ENCODE data around the gene CIZ1.

Gene CIZ1

GRCh38 chr9:128201441-128202369 is 10.3 kb upstream of the CIZ1 start:
- Histone ChIP-seq H3K36me3 (ENCODE audit: control insufficient read depth in 4 of 4, insufficient read depth in 4 of 4, low read length in 3 of 4) (no peaks in the 10 kb centered on the region), H3K9me3 (ENCODE audit: control extremely low read depth in 1 of 5, control insufficient read depth in 4 of 5, insufficient read depth in 2 of 5, low read depth in 1 of 5, low read length in 4 of 5) (no peaks in the 10 kb centered on the region), H3K4me3 (ENCODE audit: control insufficient read depth in 1 of 7, extremely low read depth in 1 of 7, insufficient read depth in 4 of 7, low read depth in 2 of 7, low read length in 6 of 7) (no peak overlapping the region), H3K4me1 (ENCODE audit: control extremely low read depth in 1 of 4, control insufficient read depth in 4 of 4, insufficient read depth in 4 of 4, low read length in 3 of 4) (peaks cover 0 to 26% (median 14%) of the 10 kb centered on the region in 4 experiments), H3K27ac (ENCODE audit: insufficient read depth in 1 of 2, low read depth in 1 of 2, low read length in 2 of 2, poor library complexity in 1 of 2, severe bottlenecking in 2 of 2) (no peak overlapping the region), H3K27me3 (replicated peaks in 2 of 5; ENCODE audit: control insufficient read depth in 4 of 5, insufficient read depth in 5 of 5, low read length in 4 of 5) (no peaks in the 10 kb centered on the region)
- WGBS (ENCODE audit: insufficient coverage), result 98% methylated on average over 10 of the region's 13 CpGs
- ChIA-PET POLR2A (no interaction called here), CTCF (interaction anchor here (0.9 to 7.1 kb wide), 2 partner anchors 9 to 12 kb away, joined by 3 to 27 read pairs; partner anchors contain the start of gene CIZ1)
- no peak for DNase-seq

- no peaks in the 10 kb centered on the region for H3K9me3 ChIP-seq (ENCODE audit: control extremely low read depth in 1 of 5, control insufficient read depth in 4 of 5, insufficient read depth in 2 of 5, low read depth in 1 of 5, low read length in 4 of 5)
- no peak for DNase-seq
- peaks cover 0 to 10% (median 2%) of the 10 kb centered on the region in 4 experiments for H3K36me3 ChIP-seq (ENCODE audit: control insufficient read depth in 4 of 4, insufficient read depth in 4 of 4, low read length in 3 of 4)
- 89% methylated on average over 13 of the region's 14 CpGs for WGBS (ENCODE audit: insufficient coverage)
- no peak overlapping the region for H3K4me3 ChIP-seq (ENCODE audit: control insufficient read depth in 1 of 7, extremely low read depth in 1 of 7, insufficient read depth in 4 of 7, low read depth in 2 of 7, low read length in 6 of 7)
- no peaks in the 10 kb centered on the region for H3K27me3 ChIP-seq (replicated peaks in 2 of 5; ENCODE audit: control insufficient read depth in 4 of 5, insufficient read depth in 5 of 5, low read length in 4 of 5)
- no peak overlapping the region for H3K27ac ChIP-seq (ENCODE audit: insufficient read depth in 1 of 2, low read depth in 1 of 2, low read length in 2 of 2, poor library complexity in 1 of 2, severe bottlenecking in 2 of 2)
- ChIA-PET CTCF (interaction anchor here (0.9 kb wide), 1 partner anchor 7 kb away, joined by 3 read pairs; no protein-coding TSS in a partner anchor), POLR2A (no interaction called here)
- H3K4me1 ChIP-seq (ENCODE audit: control extremely low read depth in 1 of 4, control insufficient read depth in 4 of 4, insufficient read depth in 4 of 4, low read length in 3 of 4), result peaks cover 0 to 37% (median 26%) of the 10 kb centered on the region in 4 experiments
Observed at GRCh38 chr9:128193469-128194096, 2.2 kb upstream of the CIZ1 start.

- peak; percentile 76 to 90 (median 87) for DNase-seq
- H3K27me3 ChIP-seq (replicated peaks in 2 of 5; ENCODE audit: control insufficient read depth in 4 of 5, insufficient read depth in 5 of 5, low read length in 4 of 5), result no peaks in the 10 kb centered on the region
- POLR2A ChIA-PET, result no interaction called here
- CTCF ChIA-PET, result interaction anchor here (0.9 to 1.5 kb wide), 2 partner anchors 8 to 17 kb away, joined by 3 to 4 read pairs; no protein-coding TSS in a partner anchor
- peaks cover 0 to 10% (median 7%) of the 10 kb centered on the region in 4 experiments for H3K36me3 ChIP-seq (ENCODE audit: control insufficient read depth in 4 of 4, insufficient read depth in 4 of 4, low read length in 3 of 4)
- no peaks in the 10 kb centered on the region for H3K9me3 ChIP-seq (ENCODE audit: control extremely low read depth in 1 of 5, control insufficient read depth in 4 of 5, insufficient read depth in 2 of 5, low read depth in 1 of 5, low read length in 4 of 5)
- whole genome bisulfite sequencing (ENCODE audit: insufficient coverage), result 27% methylated on average over 46 of the region's 56 CpGs
- H3K27ac ChIP-seq (ENCODE audit: insufficient read depth in 1 of 2, low read depth in 1 of 2, low read length in 2 of 2, poor library complexity in 1 of 2, severe bottlenecking in 2 of 2), result no peak overlapping the region
- peaks cover 0 to 37% (median 26%) of the 10 kb centered on the region in 4 experiments for H3K4me1 ChIP-seq (ENCODE audit: control extremely low read depth in 1 of 4, control insufficient read depth in 4 of 4, insufficient read depth in 4 of 4, low read length in 3 of 4)
- H3K4me3 ChIP-seq (ENCODE audit: control insufficient read depth in 1 of 7, extremely low read depth in 1 of 7, insufficient read depth in 4 of 7, low read depth in 2 of 7, low read length in 6 of 7), result peak overlapping the region in 3 of 7 experiments; percentile 79 to 94 (median 88)
Observed at GRCh38 chr9:128192601-128193371, 1.4 kb upstream of the CIZ1 start.

GRCh38 chr9:128190516-128191405 is 611 bp downstream of the CIZ1 start:
- peak overlapping the region; percentile 62 to 94 (median 79) for H3K4me3 ChIP-seq (ENCODE audit: control insufficient read depth in 1 of 7, extremely low read depth in 1 of 7, insufficient read depth in 4 of 7, low read depth in 2 of 7, low read length in 6 of 7)
- H3K27me3 ChIP-seq (replicated peaks in 2 of 5; ENCODE audit: control insufficient read depth in 4 of 5, insufficient read depth in 5 of 5, low read length in 4 of 5), result no peaks in the 10 kb centered on the region
- peak; percentile 18 to 39 (median 31) for DNase-seq
- peaks cover 0 to 25% (median 17%) of the 10 kb centered on the region in 4 experiments for H3K36me3 ChIP-seq (ENCODE audit: control insufficient read depth in 4 of 4, insufficient read depth in 4 of 4, low read length in 3 of 4)
- CTCF ChIA-PET, result interaction anchor here (0.6 to 3.2 kb wide), 12 partner anchors 10 to 98 kb away, joined by 3 to 27 read pairs (median 4); partner anchors contain the start of gene DNM1
- H3K27ac ChIP-seq (ENCODE audit: insufficient read depth in 1 of 2, low read depth in 1 of 2, low read length in 2 of 2, poor library complexity in 1 of 2, severe bottlenecking in 2 of 2), result peak overlapping the region; percentile 61 to 84
- POLR2A ChIA-PET, result interaction anchor here (0.6 kb wide), 1 partner anchor 367 kb away, joined by 3 read pairs; no protein-coding TSS in a partner anchor
- H3K9me3 ChIP-seq (ENCODE audit: control extremely low read depth in 1 of 5, control insufficient read depth in 4 of 5, insufficient read depth in 2 of 5, low read depth in 1 of 5, low read length in 4 of 5), result no peaks in the 10 kb centered on the region
- peaks cover 0 to 37% (median 26%) of the 10 kb centered on the region in 4 experiments for H3K4me1 ChIP-seq (ENCODE audit: control extremely low read depth in 1 of 4, control insufficient read depth in 4 of 4, insufficient read depth in 4 of 4, low read length in 3 of 4)
- WGBS (ENCODE audit: insufficient coverage), result 27% methylated on average over 29 of the region's 32 CpGs

GRCh38 chr9:128190013-128190412 is 1.4 kb downstream of the CIZ1 start:
- 100% methylated on average over 1 of the region's 2 CpGs for WGBS (ENCODE audit: insufficient coverage)
- H3K4me1 ChIP-seq (ENCODE audit: control extremely low read depth in 1 of 4, control insufficient read depth in 4 of 4, insufficient read depth in 4 of 4, low read length in 3 of 4), result peaks cover 0 to 37% (median 26%) of the 10 kb centered on the region in 4 experiments
- H3K9me3 ChIP-seq (ENCODE audit: control extremely low read depth in 1 of 5, control insufficient read depth in 4 of 5, insufficient read depth in 2 of 5, low read depth in 1 of 5, low read length in 4 of 5), result no peaks in the 10 kb centered on the region
- no peaks in the 10 kb centered on the region for H3K27me3 ChIP-seq (replicated peaks in 2 of 5; ENCODE audit: control insufficient read depth in 4 of 5, insufficient read depth in 5 of 5, low read length in 4 of 5)
- ChIA-PET POLR2A (interaction anchor here (0.6 kb wide), 1 partner anchor 162 kb away, joined by 7 read pairs; no protein-coding TSS in a partner anchor), CTCF (interaction anchor here (0.8 to 3.2 kb wide), 9 partner anchors 11 to 98 kb away, joined by 3 to 27 read pairs (median 3); partner anchors contain the start of gene DNM1)
- H3K4me3 ChIP-seq (ENCODE audit: control insufficient read depth in 1 of 7, extremely low read depth in 1 of 7, insufficient read depth in 4 of 7, low read depth in 2 of 7, low read length in 6 of 7), result peak overlapping the region in 3 of 7 experiments; percentile 5 to 94 (median 84)
- H3K36me3 ChIP-seq (ENCODE audit: control insufficient read depth in 4 of 4, insufficient read depth in 4 of 4, low read length in 3 of 4), result peaks cover 3 to 32% (median 20%) of the 10 kb centered on the region in 4 experiments
- H3K27ac ChIP-seq (ENCODE audit: insufficient read depth in 1 of 2, low read depth in 1 of 2, low read length in 2 of 2, poor library complexity in 1 of 2, severe bottlenecking in 2 of 2), result no peak overlapping the region
- DNase-seq, result peak in 1 of 3 donors; percentile 14

GRCh38 chr9:128188209-128188608 is 3.2 kb downstream of the CIZ1 start:
- ChIA-PET CTCF (interaction anchor here (0.6 to 1.8 kb wide), 2 partner anchors 20 to 26 kb away, joined by 3 to 5 read pairs; no protein-coding TSS in a partner anchor), POLR2A (interaction anchor here (0.7 kb wide), 1 partner anchor 233 kb away, joined by 4 read pairs; no protein-coding TSS in a partner anchor)
- no CpG with 5 or more reads among the region's 1 CpG for WGBS (ENCODE audit: insufficient coverage)
- DNase-seq, result no peak
- Histone ChIP-seq H3K27ac (ENCODE audit: insufficient read depth in 1 of 2, low read depth in 1 of 2, low read length in 2 of 2, poor library complexity in 1 of 2, severe bottlenecking in 2 of 2) (no peak overlapping the region), H3K4me1 (ENCODE audit: control extremely low read depth in 1 of 4, control insufficient read depth in 4 of 4, insufficient read depth in 4 of 4, low read length in 3 of 4) (peaks cover 0 to 31% (median 23%) of the 10 kb centered on the region in 4 experiments), H3K36me3 (ENCODE audit: control insufficient read depth in 4 of 4, insufficient read depth in 4 of 4, low read length in 3 of 4) (peaks cover 5 to 37% (median 23%) of the 10 kb centered on the region in 4 experiments), H3K27me3 (replicated peaks in 2 of 5; ENCODE audit: control insufficient read depth in 4 of 5, insufficient read depth in 5 of 5, low read length in 4 of 5) (no peaks in the 10 kb centered on the region), H3K9me3 (ENCODE audit: control extremely low read depth in 1 of 5, control insufficient read depth in 4 of 5, insufficient read depth in 2 of 5, low read depth in 1 of 5, low read length in 4 of 5) (no peaks in the 10 kb centered on the region), H3K4me3 (ENCODE audit: control insufficient read depth in 1 of 7, extremely low read depth in 1 of 7, insufficient read depth in 4 of 7, low read depth in 2 of 7, low read length in 6 of 7) (no peak overlapping the region)
